K562 (cell line): ENCODE measurements around the gene MEA1. TPM values are rescaled to one million over a fixed set of nuclear protein-coding genes. Genes with fewer than 3 reads are reported as not detected.

Source experiments
- BRD4 ChIP-seq: fragments of 200-600 bp; sonication (generic); IDR thresholded peaks from 2 replicates; pipeline ENCODE4 v1.6.1; 2017; ENCODE audit warnings: inconsistent platforms
- CBX5 ChIP-seq: IDR thresholded peaks from 2 replicates; pipeline ENCODE4 v1.6.1; 2014; ENCODE audit warnings: low read depth, borderline replicate concordance
- E2F1 ChIP-seq: sonication (generic); formaldehyde crosslinking; IDR thresholded peaks from 2 replicates; pipeline ENCODE4 v1.8.1; 2023; ENCODE audit warnings: mild to moderate bottlenecking, missing genetic modification reagents, moderate library complexity
- EGR1 ChIP-seq: fragments of 450-650 bp; conservative IDR thresholded peaks from 2 replicates; pipeline ENCODE4 v1.6.1; 2017; ENCODE audit warnings: mild to moderate bottlenecking
- ELF1 ChIP-seq: fragments of 200-800 bp; sonication (Bioruptor generic); IDR thresholded peaks from 2 replicates; pipeline ENCODE4 v1.6.1; 2016; ENCODE audit warnings: missing genetic modification characterization, missing compliant biosample characterization
- ELF4 ChIP-seq: fragments of 450-650 bp; formaldehyde crosslinking; IDR thresholded peaks from 2 replicates; pipeline ENCODE4 v1.4.0; 2022; ENCODE audit warnings: missing genetic modification characterization
- ERF ChIP-seq: fragments of 450-650 bp; formaldehyde crosslinking; IDR thresholded peaks from 2 replicates; pipeline ENCODE4 v1.4.0; 2020; ENCODE audit warnings: mild to moderate bottlenecking, mixed read lengths
- HMG20B ChIP-seq: fragments of 250-450 bp; sonication (Bioruptor Pico); IDR thresholded peaks from 2 replicates; pipeline ENCODE4 v1.5.0; 2021; ENCODE audit warnings: mild to moderate bottlenecking
- IRF9 ChIP-seq: fragments of 450-650 bp; IDR thresholded peaks from 2 replicates; pipeline ENCODE4 v1.6.1; 2016; ENCODE audit warnings: missing biosample characterization, missing genetic modification characterization
- KLF1 ChIP-seq: fragments of 450-650 bp; IDR thresholded peaks from 2 replicates; pipeline ENCODE4 v1.6.1; 2016; ENCODE audit warnings: missing genetic modification characterization, missing compliant biosample characterization
- KLF16 ChIP-seq: IDR thresholded peaks from 2 replicates; pipeline ENCODE4 v1.6.1; 2016; ENCODE audit warnings: antibody characterized with exemption
- MIER1 ChIP-seq: fragments of 450-650 bp; IDR thresholded peaks from 2 replicates; pipeline ENCODE4 v1.6.1; 2016; ENCODE audit warnings: antibody characterized with exemption, mild to moderate bottlenecking, low read depth
- NCOA1 ChIP-seq: fragments of 450-650 bp; IDR thresholded peaks from 2 replicates; pipeline ENCODE4 v1.6.1; 2016; ENCODE audit warnings: low read depth
- NR4A1 ChIP-seq, 2 experiments: fragments of 250-450 bp in 1 of 2; fragments of 450-650 bp in 1 of 2; sonication (Bioruptor Pico) in 1 of 2; IDR thresholded peaks; 2 replicates each; pipeline versions ENCODE4 v1.4.0 to v1.6.1; 2016 to 2020; ENCODE audit warnings: mild to moderate bottlenecking in 2 of 2, missing compliant biosample characterization in 1 of 2, missing genetic modification characterization in 1 of 2, moderate library complexity in 1 of 2
- PHB2 ChIP-seq: fragments of 450-650 bp; IDR thresholded peaks from 2 replicates; pipeline ENCODE4 v1.6.1; 2017; ENCODE audit warnings: low read depth
- PML ChIP-seq: IDR thresholded peaks from 2 replicates; pipeline ENCODE4 v1.6.1; 2012; ENCODE audit warnings: low read length, inconsistent platforms
- POLR3A ChIP-seq: IDR thresholded peaks from 2 replicates; pipeline ENCODE4 v1.6.1; 2011; ENCODE audit warnings: borderline replicate concordance, mild to moderate bottlenecking, moderate library complexity; ENCODE audit not compliant: insufficient read length, insufficient read depth; ENCODE audit errors: extremely low read depth
- RBM34 ChIP-seq: fragments of 200-400 bp; formaldehyde crosslinking; IDR thresholded peaks from 2 replicates; pipeline ENCODE4 v1.6.1; 2018; ENCODE audit warnings: low read length, borderline replicate concordance; ENCODE audit not compliant: insufficient read depth
- SP2 ChIP-seq: IDR thresholded peaks from 2 replicates; pipeline ENCODE4 v1.6.1; 2011; ENCODE audit warnings: mild to moderate bottlenecking, low read depth, low read length, moderate library complexity; ENCODE audit not compliant: poor library complexity, severe bottlenecking; ENCODE audit errors: extremely low read depth
- SRF ChIP-seq, 2 experiments: fragments of 250-450, 450-650 bp in 1 of 2; sonication (Bioruptor Pico) in 1 of 2; sonication (generic) in 1 of 2; formaldehyde crosslinking; IDR thresholded peaks; 2 replicates each; pipeline versions ENCODE4 v1.5.0 to v1.5.1; 2020 to 2022; ENCODE audit warnings: mild to moderate bottlenecking in 1 of 2, missing genetic modification reagents in 1 of 2
- SRSF7 ChIP-seq: fragments of 200-400 bp; formaldehyde crosslinking; optimal IDR thresholded peaks from 2 replicates; pipeline ENCODE3; 2017; ENCODE audit warnings: mild to moderate bottlenecking, low read depth, low read length
- XRCC5 ChIP-seq: fragments of 200-400 bp; formaldehyde crosslinking; IDR thresholded peaks from 2 replicates; pipeline ENCODE4 v1.6.1; 2017; ENCODE audit warnings: low read depth, mild to moderate bottlenecking, low read length
- ZNF133 ChIP-seq: fragments of 250-450 bp; sonication (Bioruptor Pico); IDR thresholded peaks from 2 replicates; pipeline ENCODE4 v1.4.0; 2020; ENCODE audit warnings: mild to moderate bottlenecking
- ZNF217 ChIP-seq: sonication (generic); formaldehyde crosslinking; IDR thresholded peaks from 2 replicates; pipeline ENCODE4 v1.8.0; 2022; ENCODE audit warnings: mild to moderate bottlenecking, missing genetic modification reagents
- ZNF24 ChIP-seq: fragments of 450-650 bp; IDR thresholded peaks from 2 replicates; pipeline ENCODE4 v1.6.1; 2016
- ZNF445 ChIP-seq: fragments of 250-450 bp; sonication (Bioruptor Pico); IDR thresholded peaks from 2 replicates; pipeline ENCODE4 v1.4.0; 2020; ENCODE audit warnings: low read depth, mild to moderate bottlenecking, moderate library complexity
- polyA plus RNA-seq, 8 experiments: library from polyadenylated mRNA; depleted of rRNA in 4 of 8; stranded (reverse) in 5 of 8; unstranded in 3 of 8; fragments of >200 nt; fragmentation: Nextera tagmentation in 2 of 8; fragmentation: Illumina TruSeq in 1 of 8; extraction: Ambion mirVana in 2 of 8; extraction: Trizol in 1 of 8; gene quantifications; 2 replicates each; pipeline versions ENCODE4 v1.2.1 to v1.2.3, GENCODE V29; 2011 to 2014; ENCODE audit warnings: inconsistent platforms in 1 of 8, missing spikeins in 1 of 8
- total RNA-seq, 7 experiments: library from RNA; depleted of rRNA in 6 of 7; stranded (reverse); fragments of >200 nt in 6 of 7; fragmentation: Illumina TruSeq in 2 of 7; extraction: Trizol in 2 of 7; gene quantifications; 2 replicates each; pipeline versions ENCODE4 v1.2.1 to v1.2.3, GENCODE V29; 2011 to 2021; ENCODE audit warnings: low replicate concordance in 1 of 7
- TF ChIP-seq, protein P1 (sequence below): fragments of 250-450 bp; sonication (Bioruptor Pico); IDR thresholded peaks from 2 replicates; pipeline ENCODE4 v1.8.0; 2022; ENCODE audit warnings: moderate library complexity, mild to moderate bottlenecking, inconsistent platforms

The MEA1 gene
- total and polyA plus RNA-seq, 9 of the 15 experiments (the other 6 are each of a cell fraction or from before 2014, with no cell fraction given) = 86.8 to 210 (median 152) TPM

DNA sequence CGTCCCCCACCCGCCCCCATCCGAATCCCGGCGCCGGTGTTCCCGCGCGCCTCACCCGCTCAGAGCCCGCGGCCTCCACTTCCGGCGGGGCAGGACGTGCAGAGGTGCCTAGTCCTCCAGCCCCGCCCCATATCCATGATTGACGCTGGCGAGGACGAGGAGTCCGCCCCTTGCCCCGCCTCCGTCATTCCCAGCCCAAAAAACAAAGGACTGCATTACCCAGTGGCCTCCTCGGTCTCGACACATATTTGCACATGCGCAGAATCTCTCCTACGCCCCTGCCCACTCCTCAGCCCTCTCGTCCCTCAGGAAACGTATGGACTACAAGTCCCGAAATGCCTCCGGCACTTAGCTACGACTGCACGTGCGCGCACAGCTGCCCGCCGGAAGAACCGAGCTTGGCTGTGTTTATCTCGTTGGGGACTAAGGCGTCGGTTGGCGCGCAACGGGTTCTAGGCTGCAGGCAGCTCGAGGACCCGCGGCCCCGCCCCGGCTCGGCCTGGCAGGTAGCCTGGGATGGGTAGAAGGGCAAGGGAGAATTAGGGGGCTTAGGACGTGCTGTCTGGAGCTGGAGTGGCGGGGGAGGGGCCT, at the start of gene MEA1, which contains the start of gene KLHDC3 (continued):
- no peak for TF ChIP-seq NR4A1 (CRISPR knock-in tag; IDR thresholded peaks at IDR 0.05)
- TF ChIP-seq NR4A1 (tag; IDR thresholded peaks at IDR 0.05) = no peak
- no peak for TF ChIP-seq RBM34
- peak; percentile 87 for TF ChIP-seq E2F1 (CRISPR knock-in tag)
- no peak for TF ChIP-seq ERF (CRISPR knock-in tag)
- no peak for TF ChIP-seq CBX5
- TF ChIP-seq IRF9 (tag) = no peak
- TF ChIP-seq ZNF445 (CRISPR knock-in tag) = no peak
- TF ChIP-seq PML = no peak
- peak; percentile 88 for TF ChIP-seq ELF1
- TF ChIP-seq PHB2 = no peak
- no peak for TF ChIP-seq SRSF7
- TF ChIP-seq KLF16 = no peak
- TF ChIP-seq, protein P1, sequence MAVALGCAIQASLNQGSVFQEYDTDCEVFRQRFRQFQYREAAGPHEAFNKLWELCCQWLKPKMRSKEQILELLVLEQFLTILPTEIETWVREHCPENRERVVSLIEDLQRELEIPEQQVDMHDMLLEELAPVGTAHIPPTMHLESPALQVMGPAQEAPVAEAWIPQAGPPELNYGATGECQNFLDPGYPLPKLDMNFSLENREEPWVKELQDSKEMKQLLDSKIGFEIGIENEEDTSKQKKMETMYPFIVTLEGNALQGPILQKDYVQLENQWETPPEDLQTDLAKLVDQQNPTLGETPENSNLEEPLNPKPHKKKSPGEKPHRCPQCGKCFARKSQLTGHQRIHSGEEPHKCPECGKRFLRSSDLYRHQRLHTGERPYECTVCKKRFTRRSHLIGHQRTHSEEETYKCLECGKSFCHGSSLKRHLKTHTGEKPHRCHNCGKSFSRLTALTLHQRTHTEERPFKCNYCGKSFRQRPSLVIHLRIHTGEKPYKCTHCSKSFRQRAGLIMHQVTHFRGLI (CRISPR knock-in tag) = no peak
- TF ChIP-seq ZNF24 = no peak
- no peak for TF ChIP-seq ELF4 (CRISPR knock-in tag)
- TF ChIP-seq KLF1 (tag) = no peak
- TF ChIP-seq EGR1 = peak; percentile 49
- TF ChIP-seq SP2 = no peak
- TF ChIP-seq ZNF217 = no peak
- TF ChIP-seq NCOA1 = no peak
- no peak for TF ChIP-seq POLR3A
- TF ChIP-seq ZNF133 = no peak
- TF ChIP-seq XRCC5 = no peak
- TF ChIP-seq SRF (CRISPR knock-in tag; IDR thresholded peaks at IDR 0.05) = peak in 1 of 2 experiments; percentile 58; a peak in 1 of 4 replicates
- TF ChIP-seq HMG20B (CRISPR knock-in tag) = no peak
- no peak for TF ChIP-seq MIER1
- no peak for TF ChIP-seq BRD4
